ENCODE results near the gene FOXO1.

FOXO1 gene

DNA sequence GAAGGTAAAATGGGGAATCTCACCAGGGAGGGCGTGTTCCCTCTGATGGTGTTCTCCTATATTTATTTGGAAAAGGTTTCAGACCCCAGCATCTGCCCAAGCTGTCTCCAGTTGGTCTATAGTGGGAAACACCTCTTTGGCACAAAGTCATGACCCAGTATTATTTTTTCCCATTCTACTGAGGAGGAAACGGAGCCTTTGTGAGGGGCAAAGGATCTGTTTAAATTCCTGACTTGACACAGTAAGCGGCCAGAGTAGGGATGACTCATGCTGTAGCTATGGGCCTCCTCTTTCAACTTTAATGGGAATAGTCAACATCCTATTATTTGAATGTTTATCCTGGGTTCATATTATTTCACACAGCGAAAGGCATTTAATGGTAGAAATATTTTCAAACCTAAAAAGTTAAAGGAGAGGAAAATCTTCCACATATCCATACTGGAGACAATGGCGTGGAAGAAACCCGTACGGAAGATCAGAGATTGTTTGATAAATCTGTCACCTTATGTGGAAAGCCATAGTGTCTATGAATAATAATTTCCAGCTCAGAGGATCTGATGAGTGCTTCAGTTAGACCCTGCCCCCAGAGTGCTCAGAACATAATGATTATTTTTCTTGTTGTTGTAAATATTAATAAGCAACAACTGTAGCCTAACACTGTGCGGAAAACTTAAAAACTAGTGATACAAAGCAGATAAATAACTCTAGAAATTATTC, 126.0 kb downstream of the FOXO1 start:
- no peak for DNase-seq (ENCODE audit: low read depth)

DNA sequence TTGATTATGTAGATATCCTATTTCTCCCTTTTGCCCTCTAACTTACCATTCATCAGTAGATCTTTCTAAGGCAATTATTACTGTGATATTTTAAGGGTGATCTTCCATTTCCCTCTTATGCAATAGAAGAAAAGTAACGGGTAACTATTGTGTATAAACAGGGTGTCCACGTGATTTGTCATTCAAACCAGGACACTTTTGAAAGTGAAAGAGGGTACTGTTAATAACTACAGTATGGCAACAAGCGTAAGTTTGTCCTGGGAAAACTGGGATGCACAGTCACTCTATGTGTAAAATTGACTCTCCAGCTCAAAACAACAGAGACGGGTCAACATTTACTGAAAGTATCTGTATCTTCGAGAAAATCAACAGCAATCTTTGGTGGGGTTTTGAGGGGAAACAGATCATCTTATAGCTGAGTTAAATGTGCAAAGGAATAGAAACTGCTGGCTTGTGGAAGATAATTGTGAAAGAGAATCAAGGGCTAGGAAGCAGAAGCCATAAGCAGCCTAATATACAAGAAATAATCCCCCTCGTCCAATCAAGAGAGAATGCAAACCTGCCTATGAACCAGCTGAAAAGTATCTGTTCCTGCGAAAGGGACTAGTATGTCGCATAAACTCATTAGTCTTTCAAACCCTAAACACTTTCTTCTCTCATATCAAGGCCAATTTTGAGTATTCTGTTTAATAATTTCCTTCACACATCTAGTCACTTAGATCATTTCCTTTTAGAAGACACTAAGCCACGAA, 126.7 kb downstream of the FOXO1 start:
- DNase-seq (ENCODE audit: low read depth) = no peak

DNA sequence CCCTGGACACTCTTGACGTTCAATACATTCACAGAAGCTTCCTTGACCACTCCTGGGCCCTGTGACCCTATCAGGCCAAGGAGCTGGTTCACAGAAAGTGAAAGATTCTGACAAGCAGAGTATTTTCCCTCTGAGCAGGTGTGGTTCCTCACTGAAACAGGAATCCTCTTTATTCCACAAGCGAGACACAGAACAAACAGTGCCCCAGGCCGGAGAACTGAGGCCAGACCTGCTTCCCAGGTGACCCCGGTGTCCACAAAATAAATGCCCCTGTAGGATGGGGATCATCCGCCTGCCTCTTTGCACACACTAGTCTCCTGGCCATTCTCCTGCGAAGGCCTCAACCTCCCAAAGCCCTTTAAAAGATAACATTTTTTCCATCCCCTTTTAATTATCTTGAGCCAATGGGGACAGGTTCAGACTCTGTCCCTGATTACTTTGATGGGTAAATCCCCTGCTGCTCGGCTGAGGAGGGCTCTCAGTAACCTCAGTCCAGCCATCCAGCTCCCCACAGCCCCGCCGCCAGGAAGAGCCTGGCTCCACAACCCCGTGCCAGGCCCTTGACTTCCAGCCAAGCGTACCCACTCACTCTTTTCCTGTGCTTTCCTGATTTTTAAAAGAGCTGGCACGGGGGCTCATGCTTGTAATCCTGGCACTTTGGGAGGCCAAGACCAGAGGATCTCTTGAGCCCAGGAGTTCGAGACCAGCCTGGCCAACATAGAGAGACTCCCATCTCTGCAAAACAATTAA, 129.1 kb downstream of the FOXO1 start:
- no peak for DNase-seq (ENCODE audit: low read depth)

DNA sequence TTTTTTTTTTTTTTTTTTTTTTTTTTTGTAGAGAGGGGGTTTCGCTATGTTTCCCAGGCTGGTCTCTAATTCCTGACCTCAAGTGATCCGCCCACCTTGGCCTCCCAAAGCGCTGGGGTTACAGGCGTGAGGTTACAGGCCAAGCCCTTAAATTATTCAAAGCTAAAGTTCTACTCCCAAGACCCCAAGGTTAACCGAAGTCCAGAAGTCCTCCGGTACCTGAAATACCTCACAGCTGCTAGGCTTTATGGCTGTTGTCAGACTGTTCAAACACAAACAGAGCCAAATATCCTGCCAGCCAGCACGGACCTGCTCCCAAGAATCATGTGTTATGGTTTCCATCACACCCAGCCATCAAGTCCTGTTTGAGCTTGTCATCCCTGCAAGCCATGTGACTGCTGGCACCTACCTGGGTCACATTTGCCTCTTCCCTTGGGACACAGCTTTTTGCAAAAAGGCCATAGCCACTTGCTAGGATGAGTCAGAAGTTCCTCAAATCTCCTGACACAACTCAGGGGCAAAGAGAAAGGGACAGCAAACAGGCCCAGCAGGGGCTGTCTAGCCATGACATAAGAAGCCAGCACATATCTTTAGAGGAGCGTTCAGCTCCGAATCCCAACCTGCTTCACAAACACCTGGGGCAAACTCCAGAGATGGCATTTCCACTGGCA, 129.9 kb downstream of the FOXO1 start:
- no peak for DNase-seq (ENCODE audit: low read depth)

DNA sequence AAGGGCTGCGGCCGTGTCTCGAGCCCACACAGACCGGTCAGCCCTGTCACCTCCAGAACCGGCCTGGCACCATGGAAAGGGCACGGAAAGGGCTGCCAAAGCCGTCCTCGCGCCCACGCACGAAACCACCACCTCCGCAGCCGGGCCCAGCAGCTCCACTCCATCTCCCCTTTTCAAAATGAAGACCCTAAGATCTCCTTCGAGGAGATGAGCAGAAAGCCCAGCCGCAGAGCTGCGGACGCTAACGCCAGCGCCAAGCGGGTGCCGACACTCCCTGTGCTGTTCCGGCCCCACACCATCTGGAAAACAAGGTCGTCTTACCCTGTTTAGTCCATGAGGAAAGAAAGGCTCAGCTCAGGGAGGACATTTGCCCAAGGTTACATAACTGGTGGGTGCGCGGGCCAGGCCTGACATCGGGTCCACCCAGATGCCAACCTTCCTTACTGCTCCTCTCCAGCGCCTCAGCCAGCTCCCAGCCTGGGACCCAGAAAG, 131.1 kb downstream of the FOXO1 start:
- no peak for DNase-seq (ENCODE audit: low read depth)

DNA sequence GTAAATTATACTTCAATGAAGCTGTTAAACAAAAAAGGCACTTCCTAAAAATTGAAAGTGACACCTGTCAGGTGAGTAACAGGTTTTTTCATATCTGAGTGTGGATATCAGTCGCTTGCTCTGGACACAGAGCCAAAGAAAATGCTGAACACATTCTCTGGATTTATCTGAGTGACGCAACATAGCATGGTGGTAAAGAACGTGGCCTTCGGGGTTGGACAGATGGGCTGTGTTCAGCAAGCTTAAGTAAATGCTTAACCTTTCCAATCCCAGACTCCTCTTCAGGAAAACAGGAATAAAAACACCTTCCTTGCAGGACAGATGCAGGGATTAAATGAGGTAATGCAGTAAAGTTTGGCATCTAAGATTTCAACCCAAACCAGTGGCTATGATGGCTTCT, 132.0 kb downstream of the FOXO1 start:
- DNase-seq (ENCODE audit: low read depth) = no peak

DNA sequence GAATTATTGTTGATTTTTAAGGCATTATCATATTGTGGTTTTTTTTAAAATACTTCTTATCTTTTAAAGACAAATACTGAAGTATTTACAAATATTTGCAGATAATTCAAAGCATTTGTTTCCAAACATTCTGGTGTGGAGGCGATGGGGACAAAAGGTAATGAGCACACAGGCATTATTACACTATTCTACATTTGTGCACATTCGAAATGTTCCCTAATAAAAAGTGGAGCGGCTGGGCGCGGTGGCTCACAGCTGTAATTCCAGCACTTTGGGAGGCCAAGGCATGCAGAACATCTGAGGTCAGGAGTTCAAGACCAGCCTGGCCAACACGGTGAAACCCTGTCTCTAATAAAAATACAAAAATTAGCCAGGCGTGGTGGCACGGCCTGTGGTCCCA, 133.4 kb downstream of the FOXO1 start:
- DNase-seq (ENCODE audit: low read depth) = no peak

DNA sequence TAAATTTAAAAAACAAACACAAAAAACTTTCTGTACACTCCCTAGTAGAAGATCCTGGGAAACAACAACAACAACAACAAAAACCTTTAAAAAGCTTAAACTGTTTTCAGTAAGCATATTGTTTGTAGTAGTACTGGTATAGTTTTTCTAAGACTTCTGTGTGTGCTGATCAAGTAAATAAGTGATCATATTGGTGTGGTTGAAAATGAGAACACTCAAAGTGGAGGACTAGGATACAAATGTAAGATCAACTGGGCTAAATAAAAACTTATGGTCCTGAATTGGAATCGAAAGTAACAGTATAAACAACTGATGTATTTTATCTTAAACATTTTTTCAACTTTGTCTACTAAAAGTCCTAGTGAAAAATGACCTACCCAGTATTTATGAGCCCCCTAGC, 135.5 kb downstream of the FOXO1 start:
- no peak for DNase-seq (ENCODE audit: low read depth)

DNA sequence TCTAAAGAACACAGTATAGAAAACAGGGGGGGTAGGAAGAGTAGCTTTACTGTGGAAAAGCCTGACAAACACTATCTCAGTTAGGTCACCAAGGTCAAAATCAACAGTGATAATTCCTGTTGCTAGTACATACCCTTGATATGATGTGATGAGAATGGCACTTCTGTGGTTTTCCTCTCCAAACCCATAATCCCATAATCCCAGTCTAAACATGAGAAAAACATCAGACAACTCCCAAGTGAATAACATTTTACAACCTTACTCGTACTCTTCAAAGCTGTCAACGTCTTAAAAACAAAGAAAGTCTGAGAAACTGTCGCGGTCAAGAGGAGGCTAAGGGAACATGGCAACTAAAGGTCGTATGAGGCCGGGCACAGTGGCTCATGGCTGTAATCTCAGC, 137.6 kb downstream of the FOXO1 start:
- DNase-seq (ENCODE audit: low read depth) = no peak

DNA sequence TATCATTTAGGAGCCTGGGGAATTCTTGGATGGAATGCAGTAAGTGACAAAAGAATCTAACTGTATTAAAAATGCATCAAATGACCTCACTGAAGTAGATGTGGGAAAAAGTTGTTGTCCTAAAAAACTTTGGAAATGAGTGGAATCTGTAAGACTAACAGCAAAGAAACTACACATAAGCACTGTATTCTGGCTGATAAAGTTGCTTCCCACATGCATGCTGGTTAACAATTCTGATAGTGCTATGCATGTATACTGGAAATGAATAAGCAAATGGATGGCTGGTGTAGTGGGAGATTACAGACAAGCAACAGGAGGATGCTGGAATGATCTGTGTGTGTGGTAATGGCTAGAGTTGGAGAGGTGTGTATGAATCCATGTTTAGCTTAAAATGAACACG, 138.5 kb downstream of the FOXO1 start:
- DNase-seq (ENCODE audit: low read depth) = no peak

DNA sequence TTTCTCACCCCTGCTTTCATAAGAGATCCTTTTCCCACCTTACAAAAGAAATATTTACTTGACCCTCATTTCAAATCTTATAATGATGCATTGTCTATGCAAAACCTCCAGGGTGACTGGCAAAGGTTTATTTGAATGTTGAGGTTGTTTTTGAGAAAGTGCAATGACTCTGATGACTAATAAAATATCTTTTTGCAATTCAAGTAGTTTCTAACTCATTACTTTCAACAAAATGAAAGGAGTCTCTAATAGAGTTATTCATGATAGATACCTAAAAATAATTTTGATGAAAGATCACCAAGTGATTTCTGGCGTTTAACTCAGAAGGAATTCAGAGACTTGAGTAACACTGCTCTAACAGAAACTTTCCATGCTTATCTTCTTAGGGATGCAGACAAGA, 144.2 kb downstream of the FOXO1 start:
- no peak for DNase-seq (ENCODE audit: low read depth)

DNA sequence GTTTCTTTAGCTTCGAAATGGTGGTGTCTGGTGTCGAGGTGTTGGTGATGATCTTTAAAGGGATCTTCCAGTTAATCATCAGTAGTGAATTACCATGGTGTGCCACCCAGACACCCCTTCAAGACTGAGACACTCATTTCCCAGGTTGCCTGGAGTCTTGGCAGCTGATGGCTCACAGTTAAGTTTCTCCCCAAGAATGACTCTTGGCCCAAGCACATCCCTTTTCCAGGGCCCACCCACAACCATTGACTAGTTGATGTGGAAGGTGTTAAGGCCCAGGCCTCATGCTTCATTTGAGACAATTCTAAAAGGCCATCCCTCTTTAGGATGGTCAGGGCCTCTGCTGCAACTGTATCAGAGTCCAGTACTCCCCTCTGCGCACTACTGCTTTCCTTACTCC, 145.5 kb downstream of the FOXO1 start:
- no peak for DNase-seq (ENCODE audit: low read depth)

DNA sequence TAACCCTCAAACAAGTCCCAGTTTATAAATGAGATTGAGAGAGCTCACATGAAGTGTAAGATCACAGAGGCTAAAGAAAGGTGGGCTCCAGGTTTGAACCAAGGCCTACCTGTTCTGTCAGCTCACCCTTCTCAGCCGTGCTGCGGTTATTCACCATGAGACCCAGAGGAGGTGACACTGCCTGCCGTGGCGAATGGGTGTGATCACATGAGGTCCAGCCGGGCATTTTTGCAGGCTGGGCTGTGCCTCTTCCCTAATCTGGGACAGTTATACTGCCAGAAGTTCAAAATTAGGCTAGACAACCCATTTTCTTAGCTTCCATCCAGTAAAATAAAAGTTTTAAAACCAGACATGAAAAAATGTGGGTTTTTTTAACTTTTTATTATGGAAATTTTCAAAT, 146.8 kb downstream of the FOXO1 start:
- no peak for DNase-seq (ENCODE audit: low read depth)

DNA sequence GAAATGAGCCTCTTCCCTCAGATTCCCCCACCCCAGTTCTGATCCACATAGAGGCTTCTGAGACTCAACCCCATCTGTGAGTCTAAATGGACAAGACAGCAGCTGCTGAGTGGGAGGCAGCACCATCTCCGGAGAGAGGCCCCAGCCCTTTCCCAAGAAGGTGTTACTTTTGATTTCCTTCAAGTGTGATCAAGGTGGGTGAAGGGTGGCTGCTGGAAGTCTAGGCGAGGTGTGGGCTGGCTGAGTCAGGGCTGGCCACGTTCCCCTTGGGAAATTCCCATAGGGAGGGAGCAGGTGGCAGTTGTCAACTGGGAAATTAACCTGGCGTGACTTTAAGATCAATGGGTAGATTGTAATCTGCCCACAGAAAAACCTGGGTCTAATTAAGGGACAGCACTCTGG, 148.0 kb downstream of the FOXO1 start:
- DNase-seq (ENCODE audit: low read depth) = peak; percentile 56

DNA sequence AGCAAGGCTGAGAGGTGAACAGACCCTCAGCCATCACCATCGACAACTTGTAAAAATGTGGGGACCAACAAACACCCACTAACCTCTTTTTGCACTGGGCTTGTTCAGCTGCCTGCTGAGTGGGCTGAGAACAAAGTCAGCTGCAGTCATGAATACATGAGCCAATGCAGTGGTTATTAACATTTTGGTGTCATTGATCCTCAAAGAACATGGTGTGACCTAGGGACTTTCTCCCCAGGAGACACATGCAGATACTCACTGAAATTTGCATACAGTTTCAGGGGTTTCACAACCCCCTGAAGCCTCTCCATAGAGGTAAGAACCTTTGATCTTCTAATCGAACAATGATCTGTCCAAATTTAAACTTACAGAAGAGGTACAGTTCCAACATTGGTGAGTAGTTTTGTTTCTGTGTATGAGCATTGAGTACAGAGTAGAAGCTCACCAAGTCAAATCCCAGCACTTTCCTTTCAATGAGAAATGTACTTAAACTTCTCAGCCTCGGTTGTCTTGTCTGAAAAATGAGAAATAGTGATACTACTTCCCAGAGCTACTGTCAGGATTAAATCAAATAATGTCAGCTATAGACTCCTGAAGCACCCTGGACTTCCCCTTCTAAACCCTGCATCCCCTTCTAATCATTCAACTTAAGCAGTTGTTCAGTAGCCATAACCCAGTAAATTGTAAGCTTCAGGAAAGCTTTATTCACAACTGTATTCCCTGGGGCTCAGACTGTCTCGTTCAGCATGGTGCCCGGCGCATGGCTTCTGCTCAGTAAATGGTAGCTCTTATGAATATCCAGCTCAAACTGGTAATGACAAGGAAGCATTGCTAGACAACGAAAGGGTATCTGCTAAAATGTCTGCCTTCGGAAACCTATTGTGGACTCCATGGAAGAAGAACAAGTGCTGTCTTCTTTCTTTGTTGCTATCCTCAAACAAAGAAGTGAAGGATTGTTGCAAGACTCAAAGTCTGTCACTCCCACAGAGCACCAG, 148.7 kb downstream of the FOXO1 start:
- no peak for DNase-seq (ENCODE audit: low read depth)

DNA sequence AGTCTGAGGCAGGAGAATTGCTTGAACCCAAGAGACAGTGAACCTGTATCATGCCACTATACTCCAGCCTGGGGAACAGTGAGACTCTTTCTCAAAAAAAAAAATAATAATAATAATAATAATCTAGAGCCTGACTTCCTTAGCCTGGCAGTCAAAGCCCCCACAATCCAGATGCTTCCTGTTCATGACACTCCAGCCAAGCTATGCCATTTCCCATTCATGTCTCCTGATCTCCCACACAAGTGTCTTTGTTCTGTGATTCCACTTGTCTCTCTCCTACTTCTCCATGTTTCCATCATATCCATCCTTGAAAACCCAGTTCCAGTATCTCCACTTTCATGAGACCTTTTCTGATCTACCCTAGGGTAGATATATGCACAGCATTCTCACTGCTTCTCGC, 150.7 kb downstream of the FOXO1 start:
- DNase-seq (ENCODE audit: low read depth) = no peak

DNA sequence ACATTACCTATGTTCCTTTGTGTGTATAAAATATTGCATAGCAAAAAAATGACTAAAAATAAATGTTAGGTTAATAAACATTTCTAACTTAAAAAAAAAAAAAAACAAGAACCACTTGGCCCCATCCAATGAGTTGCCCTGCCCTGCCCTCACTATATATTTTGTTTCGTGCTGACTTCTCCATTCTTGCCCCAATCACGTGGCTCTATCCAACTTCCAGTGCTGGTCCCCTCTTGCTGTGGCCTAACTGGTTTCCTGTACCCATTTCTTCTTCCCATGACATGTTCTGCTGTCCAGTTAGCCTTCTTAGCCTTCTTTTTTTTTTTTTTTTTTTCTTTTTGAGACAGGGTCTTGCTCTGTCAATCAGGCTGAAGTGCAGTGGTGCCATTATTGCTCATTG, 151.6 kb downstream of the FOXO1 start:
- DNase-seq (ENCODE audit: low read depth) = no peak

DNA sequence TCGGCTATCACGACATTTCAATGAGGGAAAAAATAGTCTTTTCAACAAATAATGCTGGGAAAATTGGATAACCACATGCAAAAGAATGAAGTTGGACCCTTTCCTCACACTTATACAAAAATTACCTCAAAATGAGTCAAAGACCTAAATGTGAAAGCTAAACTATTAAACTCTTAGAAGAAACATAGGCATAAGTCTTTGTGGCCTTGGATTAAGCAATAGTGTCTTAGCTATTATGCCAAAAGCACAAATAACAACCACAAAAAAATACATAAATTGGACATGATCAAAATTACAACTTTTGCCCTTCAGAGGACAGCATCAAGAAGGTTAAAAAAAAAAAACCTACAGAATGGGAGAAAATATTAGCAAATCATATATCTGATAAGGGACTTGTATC, 156.6 kb downstream of the FOXO1 start:
- DNase-seq (ENCODE audit: low read depth) = no peak

DNA sequence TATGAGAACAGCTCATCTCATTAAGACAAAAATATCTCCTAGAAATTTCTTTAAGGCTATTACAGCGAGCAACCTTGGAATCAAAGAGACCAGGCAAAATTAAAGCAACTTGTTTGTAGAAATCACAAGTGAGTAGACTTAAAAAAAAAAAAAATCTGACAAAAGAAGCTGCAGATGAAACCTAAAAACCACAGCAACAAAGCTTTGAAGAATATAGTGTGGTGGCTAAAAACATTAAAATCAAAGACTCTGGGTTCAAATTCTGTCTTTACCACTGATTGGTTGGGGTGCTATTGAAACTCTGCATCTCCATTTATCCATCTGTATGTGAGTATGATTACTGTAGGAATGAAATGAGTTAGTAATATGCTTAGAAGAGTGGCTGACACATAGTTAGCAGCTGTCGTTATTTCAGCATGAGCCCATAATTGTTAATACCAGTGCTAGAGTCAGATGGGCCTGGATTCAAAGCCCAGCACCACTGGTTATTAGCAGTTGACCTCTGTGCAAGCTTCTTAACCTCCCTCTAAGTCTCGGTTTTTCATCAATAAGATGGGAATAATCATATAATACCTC, 157.6 kb downstream of the FOXO1 start:
- DNase-seq (ENCODE audit: low read depth) = no peak

DNA sequence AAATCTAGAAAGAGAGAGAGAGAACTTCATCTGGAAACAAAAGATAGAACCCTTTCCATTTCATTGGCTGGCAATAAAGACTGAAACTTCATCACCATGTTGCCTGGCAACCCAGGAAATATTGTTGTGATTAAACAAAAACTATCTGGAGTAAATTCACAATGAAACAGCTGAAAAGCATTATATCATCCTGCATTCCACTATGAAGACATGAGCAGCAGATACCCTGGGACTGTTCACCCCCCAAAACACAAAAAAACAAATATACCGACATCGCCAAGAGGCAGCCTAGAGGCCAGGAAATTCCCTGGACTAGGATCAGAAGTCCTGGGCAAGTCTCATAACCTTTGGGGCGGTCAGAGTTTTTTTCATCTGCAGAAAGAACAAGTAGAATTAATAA, 158.3 kb downstream of the FOXO1 start:
- no peak for DNase-seq (ENCODE audit: low read depth)

Measured in stimulated activated CD8-positive, alpha-beta memory T cell treated with anti-CD3 and anti-CD28 coated beads, Interleukin-4, amount 100 ng/mL, for 24 hours (primary cell).